GM10248 (cell line): Measurements from ENCODE around the gene ENTREP3.

Source experiments
- CTCF ChIA-PET: fragments of 300-600 bp; sonication (Branson Sonifier 250); formaldehyde crosslinking; extraction: SDS; loops from one replicate; lab custom pipeline; 2021; ENCODE audit warnings: antibody characterized with exemption; lab: Yijun Ruan, JAX
- POLR2A ChIA-PET: fragments of 350-650 bp; sonication (Branson Sonifier 250); formaldehyde crosslinking; extraction: SDS; loops from one replicate; lab custom pipeline; 2020; ENCODE audit warnings: antibody characterized with exemption; lab: Yijun Ruan, JAX
- DNase-seq: peaks from one replicate; pipeline ENCODE4 v3.0.0; 2012; ENCODE audit errors: extremely low spot score
- TF ChIP-seq, protein P1 (sequence below): IDR thresholded peaks from 2 replicates; pipeline ENCODE4 v1.5.1; 2012; ENCODE audit warnings: mild to moderate bottlenecking, low read depth; ENCODE audit errors: extremely low read depth, missing control alignments, control extremely low read depth

Gene ENTREP3

DNA sequence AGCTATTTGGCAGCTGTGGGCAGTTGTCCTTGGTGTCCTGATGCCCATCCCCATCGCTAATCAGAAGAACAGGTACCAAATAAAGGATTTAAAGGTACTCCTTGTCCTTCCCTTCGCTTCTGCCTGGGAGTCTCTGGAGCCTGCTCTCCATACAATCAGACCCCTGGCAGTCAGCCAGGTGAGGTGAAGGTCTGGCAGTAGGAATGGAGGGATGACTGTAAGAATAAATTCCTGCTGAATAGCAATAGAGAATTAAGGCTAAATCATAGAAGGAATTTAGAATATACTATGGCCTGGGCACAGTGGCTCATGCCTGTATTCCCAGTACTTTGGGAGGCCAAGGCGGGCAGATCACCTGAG lies 56.8 kb downstream of the ENTREP3 start:
- ChIA-PET CTCF (interaction anchor here (1.0 to 3.3 kb wide), 3 partner anchors 8 to 53 kb away, joined by 3 to 28 read pairs (median 4); partner anchors contain the start of genes MTX1 and THBS3), POLR2A (no interaction called here)
- no peak for DNase-seq
- TF ChIP-seq, protein P1, sequence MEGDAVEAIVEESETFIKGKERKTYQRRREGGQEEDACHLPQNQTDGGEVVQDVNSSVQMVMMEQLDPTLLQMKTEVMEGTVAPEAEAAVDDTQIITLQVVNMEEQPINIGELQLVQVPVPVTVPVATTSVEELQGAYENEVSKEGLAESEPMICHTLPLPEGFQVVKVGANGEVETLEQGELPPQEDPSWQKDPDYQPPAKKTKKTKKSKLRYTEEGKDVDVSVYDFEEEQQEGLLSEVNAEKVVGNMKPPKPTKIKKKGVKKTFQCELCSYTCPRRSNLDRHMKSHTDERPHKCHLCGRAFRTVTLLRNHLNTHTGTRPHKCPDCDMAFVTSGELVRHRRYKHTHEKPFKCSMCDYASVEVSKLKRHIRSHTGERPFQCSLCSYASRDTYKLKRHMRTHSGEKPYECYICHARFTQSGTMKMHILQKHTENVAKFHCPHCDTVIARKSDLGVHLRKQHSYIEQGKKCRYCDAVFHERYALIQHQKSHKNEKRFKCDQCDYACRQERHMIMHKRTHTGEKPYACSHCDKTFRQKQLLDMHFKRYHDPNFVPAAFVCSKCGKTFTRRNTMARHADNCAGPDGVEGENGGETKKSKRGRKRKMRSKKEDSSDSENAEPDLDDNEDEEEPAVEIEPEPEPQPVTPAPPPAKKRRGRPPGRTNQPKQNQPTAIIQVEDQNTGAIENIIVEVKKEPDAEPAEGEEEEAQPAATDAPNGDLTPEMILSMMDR = no peak

DNA sequence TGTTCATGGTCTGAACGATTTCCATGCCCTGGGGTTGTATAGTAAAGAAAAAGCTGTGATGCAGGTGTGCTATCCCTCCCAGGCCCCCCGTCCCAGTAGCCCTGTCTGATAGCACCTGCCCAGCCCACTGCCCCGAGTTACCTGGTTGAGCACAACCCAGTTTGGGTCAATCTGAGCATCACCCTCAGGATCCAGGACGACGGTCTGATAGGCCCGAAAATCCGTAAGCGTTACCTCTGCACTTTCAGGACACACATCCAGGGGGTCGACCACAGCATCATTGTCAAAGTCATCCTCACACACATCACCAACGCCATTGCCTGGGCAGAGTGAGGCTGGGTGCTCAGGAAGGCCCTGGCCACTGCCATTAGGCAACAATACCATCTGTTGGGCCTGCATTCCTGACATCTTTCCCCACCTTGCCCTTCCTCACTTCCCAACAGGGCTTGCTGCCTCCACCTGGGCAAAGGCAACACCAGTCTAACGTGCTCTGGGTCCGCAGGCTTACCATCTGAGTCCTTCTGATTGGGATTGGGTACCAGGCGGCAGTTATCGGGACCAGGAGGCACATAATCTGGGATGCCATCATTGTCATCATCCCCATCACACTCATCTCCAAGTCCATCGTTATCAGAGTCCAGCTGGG lies 57.3 kb downstream of the ENTREP3 start:
- ChIA-PET POLR2A (no interaction called here), CTCF (interaction anchor here (1.1 to 3.3 kb wide), 2 partner anchors 9 to 53 kb away, joined by 4 to 28 read pairs; partner anchors contain the start of genes MTX1 and THBS3)
- TF ChIP-seq, protein P1 = no peak
- DNase-seq = no peak
